Activated CD8-positive, alpha-beta T cell treated with anti-CD3 and anti-CD28 coated beads for 36 hours (primary cell): ENCODE results near the gene PNKD. TPM values are rescaled to one million over a fixed set of nuclear protein-coding genes. Genes with fewer than 3 reads are reported as not detected.

Experiments
- ATAC-seq: fragments of 200-7000 bp; cut with Tn5 transposase; one replicate; pipeline ENCODE4 v1.10.0; 2021; ENCODE audit warnings: mild to moderate bottlenecking, moderate library complexity
- CTCF ChIA-PET: fragments of 350-600 bp; sonication (Branson Sonifier 250); formaldehyde crosslinking; loops from one replicate; lab custom pipeline; 2021; ENCODE audit warnings: antibody characterized with exemption; lab: Charles Lee
- POLR2A ChIA-PET: fragments of 350-600 bp; sonication (Branson Sonifier 250); formaldehyde crosslinking; loops from one replicate; lab custom pipeline; 2021; ENCODE audit warnings: antibody characterized with exemption; lab: Charles Lee
- DNase-seq: peaks from one replicate; pipeline ENCODE4 v3.0.0-alpha.2; 2020
- H3K27ac Mint-ChIP-seq: one replicate; pipeline ENCODE4 v1.8.0; 2021; ENCODE audit warnings: mild to moderate bottlenecking, mixed read lengths
- H3K27me3 Mint-ChIP-seq: one replicate; pipeline ENCODE4 v1.8.0; 2021; ENCODE audit warnings: mixed read lengths
- H3K36me3 Mint-ChIP-seq: one replicate; pipeline ENCODE4 v1.8.0; 2021; ENCODE audit warnings: low read depth, mixed read lengths
- H3K4me1 Mint-ChIP-seq: one replicate; pipeline ENCODE4 v1.8.0; 2021; ENCODE audit warnings: low read depth, mixed read lengths
- H3K4me3 Mint-ChIP-seq: one replicate; pipeline ENCODE4 v1.8.0; 2021; ENCODE audit warnings: mild to moderate bottlenecking, moderate library complexity, mixed read lengths
- H3K9me3 Mint-ChIP-seq: one replicate; pipeline ENCODE4 v1.8.0; 2021; ENCODE audit warnings: mixed read lengths
- CTCF ChIP-seq: fragments of 200-600 bp; IDR thresholded peaks from one replicate; pipeline ENCODE4 v1.8.0; 2022; ENCODE audit warnings: antibody characterized with exemption, mild to moderate bottlenecking
- intact Hi-C: fragments of 100-400 bp; cut with micrococcal nuclease; formaldehyde crosslinking; loops from one replicate; pipeline ENCODE4 v1.10.0; 2022
- total RNA-seq, 2 experiments: library from RNA; stranded (reverse); gene quantifications; one replicate each; pipeline ENCODE4 v1.2.3, GENCODE V29; 2021

PNKD gene
- total RNA-seq, 2 experiments from 2014 or later, result 19.8 to 24.4 TPM

- peak; percentile 93 for DNase-seq
- Mint-ChIP-seq H3K4me1 (peaks cover 75% of the 10 kb centered on the region), H3K9me3 (no peaks in the 10 kb centered on the region), H3K27ac (peak overlapping the region; percentile 95), H3K36me3 (peaks cover 23% of the 10 kb centered on the region), H3K27me3 (no peaks in the 10 kb centered on the region), H3K4me3 (peak overlapping the region; percentile 83)
- ATAC-seq, result peak; percentile 78
- intact Hi-C loops, result loop anchor here (2.0 to 5.0 kb wide), 2 partner anchors 14 to 110 kb away; partner anchors contain the start of gene CTDSP1
- ChIA-PET CTCF (interaction anchor here (0.7 to 8.6 kb wide), 14 partner anchors 8 to 206 kb away, joined by 3 to 161 read pairs (median 3); partner anchors contain the start of genes AAMP, CXCR1 and PNKD), POLR2A (interaction anchor here (0.7 to 6.2 kb wide), 12 partner anchors 10 to 610 kb away, joined by 3 to 97 read pairs (median 3); partner anchors contain the start of genes AAMP, BCS1L, CTDSP1 and GPBAR1)
- no peak for TF ChIP-seq CTCF
These were observed 16.5 kb downstream of the PNKD start for GRCh38 chr2:218286570-218287459.

- no peaks in the 10 kb centered on the region for H3K9me3 Mint-ChIP-seq
- ChIA-PET POLR2A (interaction anchor here (1.4 to 3.3 kb wide), 3 partner anchors 12 to 112 kb away, joined by 4 to 39 read pairs (median 6); no protein-coding TSS in a partner anchor), CTCF (interaction anchor here (1.1 to 8.8 kb wide), 8 partner anchors 12 to 175 kb away, joined by 3 to 125 read pairs (median 8); partner anchors contain the start of genes AAMP, CATIP and PNKD)
- DNase-seq (no peak), ATAC-seq (no peak)
- H3K27ac Mint-ChIP-seq, result peak overlapping the region; percentile 92
- H3K4me1 Mint-ChIP-seq, result peaks cover 70% of the 10 kb centered on the region
- H3K27me3 Mint-ChIP-seq, result no peaks in the 10 kb centered on the region
- intact Hi-C loops, result loop anchor here (5.0 kb wide), 1 partner anchor 108 kb away; the partner anchor contains the start of gene CTDSP1
- H3K36me3 Mint-ChIP-seq, result peaks cover 19% of the 10 kb centered on the region
- H3K4me3 Mint-ChIP-seq, result peak overlapping the region; percentile 88
- TF ChIP-seq CTCF, result no peak
These were observed 19.5 kb downstream of the PNKD start for GRCh38 chr2:218289639-218290315.

- POLR2A ChIA-PET, result interaction anchor here (1.0 to 3.3 kb wide), 8 partner anchors 11 to 916 kb away, joined by 3 to 39 read pairs (median 4); partner anchors contain the start of genes AAMP, PNKD and ZFAND2B
These were observed 20.3 kb downstream of the PNKD start for GRCh38 chr2:218290316-218291261.

More at GRCh38 chr2:218290316-218291261, 20.3 kb downstream of the PNKD start:
- H3K27ac Mint-ChIP-seq, result peak overlapping the region; percentile 92
- peak overlapping the region; percentile 88 for H3K4me3 Mint-ChIP-seq
- H3K36me3 Mint-ChIP-seq, result peaks cover 13% of the 10 kb centered on the region
- CTCF ChIA-PET, result interaction anchor here (0.9 to 8.8 kb wide), 10 partner anchors 12 to 174 kb away, joined by 3 to 125 read pairs (median 4); partner anchors contain the start of genes AAMP, CATIP and PNKD
- no peak for ATAC-seq
- TF ChIP-seq CTCF, result no peak
- peaks cover 66% of the 10 kb centered on the region for H3K4me1 Mint-ChIP-seq
- H3K9me3 Mint-ChIP-seq, result no peaks in the 10 kb centered on the region
- intact Hi-C loops, result no loop called here
- peak; percentile 60 for DNase-seq
- no peaks in the 10 kb centered on the region for H3K27me3 Mint-ChIP-seq
